H1 (cell line): ENCODE measurements around the gene DHH.

ENCODE experiments used
- CTCF ChIP-seq, 3 experiments: IDR thresholded peaks; 1 replicate in 2 of 3; 2 replicates in 1 of 3; pipeline versions ENCODE4 v1.5.1 to v1.6.1; 2011; ENCODE audit warnings: low read length in 3 of 3, mild to moderate bottlenecking in 3 of 3, inconsistent platforms in 2 of 3, low read depth in 1 of 3, moderate library complexity in 1 of 3; ENCODE audit not compliant: insufficient read depth in 1 of 3; ENCODE audit errors: control extremely low read depth in 1 of 3
- EP300 ChIP-seq, 2 experiments: IDR thresholded peaks; 1 replicate in 1 of 2; 2 replicates in 1 of 2; pipeline ENCODE4 v1.6.1; 2011 to 2012; ENCODE audit warnings: low read depth in 2 of 2, low read length in 2 of 2, mild to moderate bottlenecking in 2 of 2, borderline replicate concordance in 1 of 2, inconsistent platforms in 1 of 2, moderate library complexity in 1 of 2
- EZH2 ChIP-seq: fragments of 200-600 bp; sonication (generic); IDR thresholded peaks from 2 replicates; pipeline ENCODE4 v1.7.1; 2012; ENCODE audit warnings: low read depth, mild to moderate bottlenecking, moderate library complexity, low read length, inconsistent platforms; ENCODE audit not compliant: severe bottlenecking
- KDM1A ChIP-seq: fragments of 200-600, 300-600 bp; sonication (generic); IDR thresholded peaks from 2 replicates; pipeline ENCODE4 v1.7.1; 2016; ENCODE audit warnings: mild to moderate bottlenecking, low read length, borderline replicate concordance
- TF ChIP-seq, protein P1 (sequence below): IDR thresholded peaks from 2 replicates; pipeline ENCODE4 v1.6.1; 2012; ENCODE audit warnings: inconsistent platforms

DNA sequence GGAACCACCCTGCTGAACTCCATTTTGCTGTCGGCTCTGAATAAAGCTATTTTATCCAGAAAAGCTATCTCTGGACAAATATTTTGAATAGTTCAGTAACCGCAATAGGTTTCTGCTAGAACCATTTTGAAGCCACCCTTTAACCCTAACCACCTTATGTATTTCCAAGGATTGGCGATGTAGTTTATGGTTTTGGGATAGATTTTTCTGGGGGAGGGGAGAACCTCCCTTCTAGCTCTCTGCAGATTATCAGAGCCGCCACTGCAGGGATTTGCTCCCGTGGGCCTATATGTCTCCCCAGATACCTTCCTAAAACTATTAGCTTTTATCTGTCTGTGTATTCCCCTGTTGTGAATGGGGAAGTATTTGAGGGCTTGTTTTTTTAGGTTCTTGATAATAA is 38.4 kb upstream of the DHH start:
- TF ChIP-seq, protein P1, sequence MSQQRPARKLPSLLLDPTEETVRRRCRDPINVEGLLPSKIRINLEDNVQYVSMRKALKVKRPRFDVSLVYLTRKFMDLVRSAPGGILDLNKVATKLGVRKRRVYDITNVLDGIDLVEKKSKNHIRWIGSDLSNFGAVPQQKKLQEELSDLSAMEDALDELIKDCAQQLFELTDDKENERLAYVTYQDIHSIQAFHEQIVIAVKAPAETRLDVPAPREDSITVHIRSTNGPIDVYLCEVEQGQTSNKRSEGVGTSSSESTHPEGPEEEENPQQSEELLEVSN: no peak
- TF ChIP-seq CTCF (IDR thresholded peaks at IDR 0.05; ENCODE audit: control extremely low read depth in 1 of 3, insufficient read depth in 1 of 3, low read depth in 1 of 3, low read length in 3 of 3): no peak
- TF ChIP-seq EZH2: no peak
- no peak for TF ChIP-seq KDM1A
- TF ChIP-seq EP300 (IDR thresholded peaks at IDR 0.05; ENCODE audit: borderline replicate concordance in 1 of 2, low read depth in 2 of 2, low read length in 2 of 2): no peak
